DND-41 (cell line): ENCODE data around the gene MYLK.
"Not testable (repeated sequence)": the region's sequence is repeated elsewhere in the genome, so short reads cannot be mapped to it uniquely, and the experiment has no call there.

ENCODE experiments used
- ATAC-seq: fragments of 200-7000 bp; cut with Tn5 transposase; 3 replicates; pipeline ENCODE4 v1.9.1; 2021; ENCODE audit warnings: low read depth; ENCODE audit not compliant: insufficient read depth
- DNase-seq: peaks from one replicate; pipeline ENCODE4 v3.0.0-alpha.2; 2020
- H2AFZ ChIP-seq: 2 replicates; pipeline ENCODE4 v1.6.0; 2012; ENCODE audit warnings: low read depth, low read length
- H3K27ac ChIP-seq: 2 replicates; pipeline ENCODE4 v1.5.1; 2012; ENCODE audit warnings: low read length, inconsistent platforms
- H3K27me3 ChIP-seq: fragments of 200-600 bp; sonication (generic); 2 replicates; pipeline ENCODE4 v1.6.0; 2012; ENCODE audit warnings: low read length, mild to moderate bottlenecking, inconsistent platforms; ENCODE audit not compliant: insufficient read depth, poor library complexity
- H3K36me3 ChIP-seq: 2 replicates; pipeline ENCODE4 v1.5.1; 2012; ENCODE audit warnings: low read length, inconsistent platforms; ENCODE audit not compliant: insufficient read depth
- H3K4me1 ChIP-seq: 2 replicates; pipeline ENCODE4 v1.5.1; 2012; ENCODE audit warnings: mild to moderate bottlenecking, low read length; ENCODE audit not compliant: insufficient read depth
- H3K4me2 ChIP-seq: 2 replicates; pipeline ENCODE4 v1.6.0; 2012; ENCODE audit warnings: mild to moderate bottlenecking, moderate library complexity, low read length, inconsistent platforms; ENCODE audit not compliant: insufficient read depth
- H3K4me3 ChIP-seq, 2 experiments: fragments of 200-600 bp in 1 of 2; shearing (Covaris generic) in 1 of 2; 2 replicates each; pipeline ENCODE4 v1.5.1; 2012 to 2016; ENCODE audit warnings: inconsistent platforms in 2 of 2, low read length in 2 of 2, mild to moderate bottlenecking in 2 of 2, low read depth in 1 of 2, moderate library complexity in 1 of 2
- H3K79me2 ChIP-seq: 2 replicates; pipeline ENCODE4 v1.6.0; 2012; ENCODE audit warnings: low read length, inconsistent platforms; ENCODE audit not compliant: insufficient read depth
- H3K9ac ChIP-seq: 2 replicates; pipeline ENCODE4 v1.6.0; 2012; ENCODE audit warnings: low read depth, mild to moderate bottlenecking, inconsistent platforms, low read length, moderate library complexity
- H3K9me3 ChIP-seq: 2 replicates; pipeline ENCODE4 v1.5.1; 2012; ENCODE audit warnings: low read length, moderate library complexity, mild to moderate bottlenecking, inconsistent platforms; ENCODE audit not compliant: insufficient read depth, severe bottlenecking
- H4K20me1 ChIP-seq: 2 replicates; pipeline ENCODE4 v1.6.0; 2012; ENCODE audit warnings: low read length; ENCODE audit not compliant: insufficient read depth
- EZH2 ChIP-seq: IDR thresholded peaks from 3 replicates; pipeline ENCODE4 v1.6.1; 2012; ENCODE audit warnings: borderline replicate concordance, low read depth, mild to moderate bottlenecking, moderate library complexity, low read length, inconsistent platforms; ENCODE audit not compliant: severe bottlenecking
- TF ChIP-seq, protein P1 (sequence below): IDR thresholded peaks from 2 replicates; pipeline ENCODE4 v1.5.1; 2012; ENCODE audit warnings: borderline replicate concordance, low read length, moderate library complexity, mild to moderate bottlenecking; ENCODE audit not compliant: poor library complexity, severe bottlenecking; ENCODE audit errors: extremely low read depth

The MYLK gene

DNA sequence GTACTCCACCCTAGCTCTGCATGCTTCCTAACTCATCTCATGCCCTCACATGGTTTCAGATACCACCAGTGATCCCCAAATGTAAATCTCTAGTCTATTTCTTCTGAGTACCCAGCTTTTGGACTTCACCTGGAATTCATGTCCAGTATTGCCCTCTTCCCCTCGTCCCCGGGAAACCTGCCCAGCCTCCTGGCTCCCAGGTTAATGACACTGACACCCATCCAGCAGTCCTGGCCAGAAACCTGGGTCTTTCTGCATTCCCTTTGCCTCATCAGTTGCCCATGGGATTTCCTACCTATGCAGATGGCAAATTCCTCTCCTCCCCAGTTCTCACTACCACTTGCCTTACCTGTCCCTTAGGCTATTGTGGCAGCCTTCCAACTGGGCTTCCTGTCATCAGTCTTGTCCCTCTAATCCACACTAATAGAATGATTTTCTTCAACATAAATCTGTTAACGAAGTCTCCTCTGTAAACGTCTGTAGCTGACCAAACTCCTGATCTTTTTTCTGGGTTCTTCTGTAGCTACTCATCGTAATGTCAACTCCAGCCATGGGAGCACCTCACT is 15.3 kb upstream of the MYLK start:
- TF ChIP-seq EZH2 = no peak
- TF ChIP-seq, protein P1, sequence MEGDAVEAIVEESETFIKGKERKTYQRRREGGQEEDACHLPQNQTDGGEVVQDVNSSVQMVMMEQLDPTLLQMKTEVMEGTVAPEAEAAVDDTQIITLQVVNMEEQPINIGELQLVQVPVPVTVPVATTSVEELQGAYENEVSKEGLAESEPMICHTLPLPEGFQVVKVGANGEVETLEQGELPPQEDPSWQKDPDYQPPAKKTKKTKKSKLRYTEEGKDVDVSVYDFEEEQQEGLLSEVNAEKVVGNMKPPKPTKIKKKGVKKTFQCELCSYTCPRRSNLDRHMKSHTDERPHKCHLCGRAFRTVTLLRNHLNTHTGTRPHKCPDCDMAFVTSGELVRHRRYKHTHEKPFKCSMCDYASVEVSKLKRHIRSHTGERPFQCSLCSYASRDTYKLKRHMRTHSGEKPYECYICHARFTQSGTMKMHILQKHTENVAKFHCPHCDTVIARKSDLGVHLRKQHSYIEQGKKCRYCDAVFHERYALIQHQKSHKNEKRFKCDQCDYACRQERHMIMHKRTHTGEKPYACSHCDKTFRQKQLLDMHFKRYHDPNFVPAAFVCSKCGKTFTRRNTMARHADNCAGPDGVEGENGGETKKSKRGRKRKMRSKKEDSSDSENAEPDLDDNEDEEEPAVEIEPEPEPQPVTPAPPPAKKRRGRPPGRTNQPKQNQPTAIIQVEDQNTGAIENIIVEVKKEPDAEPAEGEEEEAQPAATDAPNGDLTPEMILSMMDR = no peak
- Histone ChIP-seq H3K4me3 (no peak overlapping the region), H3K9ac (no peak overlapping the region), H3K9me3 (no peaks in the 10 kb centered on the region), H3K4me1 (no peaks in the 10 kb centered on the region), H3K4me2 (no peak overlapping the region), H4K20me1 (no peaks in the 10 kb centered on the region), H3K79me2 (no peaks in the 10 kb centered on the region), H2AFZ (no peak overlapping the region), H3K27me3 (peaks cover 4% of the 10 kb centered on the region), H3K36me3 (no peaks in the 10 kb centered on the region), H3K27ac (no peak overlapping the region)
- no peak for ATAC-seq
- DNase-seq = no peak

DNA sequence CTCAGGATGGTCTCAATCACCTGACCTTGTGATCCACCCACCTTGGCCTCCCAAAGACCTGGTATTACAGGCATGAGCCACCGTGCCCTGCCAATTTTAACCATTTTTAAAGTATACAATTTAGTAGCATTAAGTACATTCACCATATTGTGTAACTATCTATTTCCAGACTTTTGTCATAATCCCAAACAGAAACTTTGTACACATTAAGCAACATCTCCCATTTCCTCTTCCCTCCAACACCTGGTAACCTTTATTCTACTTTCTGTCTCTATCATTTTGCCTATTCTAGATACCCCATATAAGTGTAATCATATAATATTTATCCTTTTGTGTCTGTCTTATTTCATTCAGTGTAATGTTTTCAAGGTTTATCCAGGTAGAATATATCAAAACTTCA is 8.9 kb upstream of the MYLK start:
- no peak for ATAC-seq
- H3K27ac ChIP-seq = no peak overlapping the region

DNA sequence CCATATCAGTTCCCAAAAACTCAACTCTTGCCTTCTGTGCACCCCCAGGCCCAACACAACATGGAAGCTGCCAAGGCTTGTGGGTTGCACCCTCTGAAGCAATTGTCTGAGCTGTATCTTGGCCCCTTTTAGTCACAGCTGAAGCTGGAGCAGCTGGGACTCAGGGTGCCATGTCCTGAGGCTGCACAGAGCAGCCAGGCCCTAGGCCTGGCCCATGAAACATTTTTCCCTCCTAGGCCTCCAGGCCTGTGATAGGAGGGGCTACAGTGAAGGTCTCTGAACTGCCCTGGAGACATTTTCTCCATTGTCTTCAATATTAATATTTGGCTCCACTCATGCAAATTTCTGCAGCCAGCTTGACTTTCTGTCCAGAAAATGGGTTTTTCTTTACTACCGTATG is 8.1 kb upstream of the MYLK start:
- ATAC-seq (no peak), DNase-seq (no peak)
- Histone ChIP-seq H3K4me1 (no peaks in the 10 kb centered on the region), H3K79me2 (no peaks in the 10 kb centered on the region), H3K4me3 (no peak overlapping the region), H3K36me3 (no peaks in the 10 kb centered on the region), H3K27ac (no peak overlapping the region), H2AFZ (no peak overlapping the region), H3K27me3 (no peaks in the 10 kb centered on the region), H3K9ac (no peak overlapping the region), H3K9me3 (peaks cover 9% of the 10 kb centered on the region), H3K4me2 (no peak overlapping the region), H4K20me1 (no peaks in the 10 kb centered on the region)
- TF ChIP-seq, protein P1 = no peak
- no peak for TF ChIP-seq EZH2

More for the DNA sequence above, 8.9 kb upstream of the MYLK start:
- H3K9me3 ChIP-seq = peaks cover 9% of the 10 kb centered on the region
- DNase-seq = no peak
- H3K79me2 ChIP-seq = no peaks in the 10 kb centered on the region
- H4K20me1 ChIP-seq = no peaks in the 10 kb centered on the region
- TF ChIP-seq, protein P1 = no peak
- TF ChIP-seq EZH2 = no peak
- H3K27me3 ChIP-seq = no peaks in the 10 kb centered on the region
- H3K4me3 ChIP-seq = no peak overlapping the region
- no peak overlapping the region for H2AFZ ChIP-seq
- no peaks in the 10 kb centered on the region for H3K4me1 ChIP-seq
- H3K4me2 ChIP-seq = no peak overlapping the region
- no peak overlapping the region for H3K9ac ChIP-seq
- no peaks in the 10 kb centered on the region for H3K36me3 ChIP-seq

DNA sequence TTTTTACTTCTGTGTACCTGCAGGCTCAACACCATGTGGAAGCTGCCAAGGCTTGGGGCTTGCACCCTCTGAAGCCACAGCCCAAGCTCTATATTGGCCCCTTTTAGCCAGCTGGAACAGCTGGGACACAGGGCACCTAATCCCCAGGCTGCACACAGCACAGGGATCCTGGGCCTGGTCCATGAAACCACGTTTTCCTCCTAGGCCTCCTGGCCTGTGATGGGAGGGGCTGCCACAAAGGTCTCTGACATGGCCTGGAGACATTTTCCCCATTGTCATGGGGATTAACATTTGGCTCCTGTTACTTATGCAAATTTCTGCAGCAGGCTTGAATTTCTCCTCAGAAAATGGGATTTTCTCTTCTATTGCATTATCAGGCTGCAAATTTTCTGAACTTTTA is 6.9 kb upstream of the MYLK start:
- not testable (repeated sequence) for H3K27me3 ChIP-seq, H3K4me2 ChIP-seq, H3K36me3 ChIP-seq, H3K4me3 ChIP-seq, H3K9ac ChIP-seq, H3K9me3 ChIP-seq, DNase-seq, H3K79me2 ChIP-seq, H4K20me1 ChIP-seq, H3K27ac ChIP-seq, ATAC-seq, H3K4me1 ChIP-seq, H2AFZ ChIP-seq

DNA sequence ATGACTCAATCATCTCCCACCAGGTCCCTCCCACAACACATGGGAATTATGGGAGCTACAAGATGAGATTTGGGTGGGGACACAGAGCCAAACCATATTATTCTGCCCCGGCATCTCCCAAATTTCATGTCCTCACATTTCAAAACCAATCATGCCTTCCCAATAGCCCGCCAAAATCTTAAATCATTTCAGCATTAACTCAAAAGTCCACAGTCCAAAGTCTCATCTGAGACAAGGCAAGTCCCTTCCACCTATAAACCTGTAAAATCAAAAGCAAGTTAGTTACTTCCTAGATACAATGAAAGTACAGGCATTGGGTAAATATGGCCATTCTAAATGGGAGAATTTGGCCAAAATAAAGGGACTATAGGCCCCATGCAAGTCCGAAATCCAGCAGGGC is 6.0 kb upstream of the MYLK start:
- not testable (repeated sequence) for H3K27ac ChIP-seq, H3K27me3 ChIP-seq, H2AFZ ChIP-seq, H3K36me3 ChIP-seq, ATAC-seq, H3K4me3 ChIP-seq, H3K4me2 ChIP-seq, H3K4me1 ChIP-seq, DNase-seq, H3K79me2 ChIP-seq, H3K9ac ChIP-seq, H4K20me1 ChIP-seq, H3K9me3 ChIP-seq
